ENCODE data around the gene KAZN. TPM values are rescaled to one million over a fixed set of nuclear protein-coding genes. Genes with fewer than 3 reads are reported as not detected.

Gene KAZN
- polyA plus RNA-seq, 1 donor from 2014 or later = 20.6 TPM

- Histone ChIP-seq H3K4me3 (ENCODE audit: low read length) (no peak overlapping the region), H3K27me3 (ENCODE audit: insufficient read depth, low read depth, low read length) (no peaks in the 10 kb centered on the region), H2AFZ (ENCODE audit: low read depth, low read length) (no peak overlapping the region), H3K9me3 (ENCODE audit: low read length) (no peaks in the 10 kb centered on the region), H3K27ac (ENCODE audit: low read length) (peak overlapping the region; percentile 81), H3K9ac (ENCODE audit: low read length) (no peak overlapping the region), H3K79me2 (replicated peaks; ENCODE audit: insufficient read depth, low read length) (no peaks in the 10 kb centered on the region), H3K4me2 (ENCODE audit: low read length) (no peak overlapping the region), H3F3A (ENCODE audit: insufficient read depth, low read length, poor library complexity, severe bottlenecking) (peaks cover 2% of the 10 kb centered on the region), H3K9me2 (ENCODE audit: insufficient read depth, low read length) (no peaks in the 10 kb centered on the region), H4K20me1 (ENCODE audit: insufficient read depth) (no peaks in the 10 kb centered on the region), H3K36me3 (ENCODE audit: insufficient read depth, low read length) (no peaks in the 10 kb centered on the region)
- TF ChIP-seq MXI1 (conservative IDR thresholded peaks at IDR 0.05; ENCODE audit: poor library complexity, severe bottlenecking) (peak; percentile 1), REST (IDR thresholded peaks at IDR 0.05; ENCODE audit: borderline replicate concordance) (no peak), SMC3 (conservative IDR thresholded peaks at IDR 0.05; ENCODE audit: poor library complexity) (no peak), EP300 (conservative IDR thresholded peaks at IDR 0.05; ENCODE audit: poor library complexity, severe bottlenecking) (no peak), POLR2AphosphoS5 (IDR thresholded peaks at IDR 0.05) (no peak)
Measured at GRCh38 chr1:14887044-14887566, 288.6 kb downstream of the KAZN start.

GRCh38 chr1:14887764-14888350 is 289.4 kb downstream of the KAZN start:
- no peaks in the 10 kb centered on the region for H3K79me2 ChIP-seq (replicated peaks; ENCODE audit: insufficient read depth, low read length)
- H3K9me3 ChIP-seq (ENCODE audit: low read length) = no peaks in the 10 kb centered on the region
- no peaks in the 10 kb centered on the region for H3K36me3 ChIP-seq (ENCODE audit: insufficient read depth, low read length)
- peaks cover 2% of the 10 kb centered on the region for H3F3A ChIP-seq (ENCODE audit: insufficient read depth, low read length, poor library complexity, severe bottlenecking)
- H3K9ac ChIP-seq (ENCODE audit: low read length) = peak overlapping the region; percentile 54
- peak overlapping the region; percentile 81 for H3K27ac ChIP-seq (ENCODE audit: low read length)
- TF ChIP-seq REST (IDR thresholded peaks at IDR 0.05; ENCODE audit: borderline replicate concordance) = no peak
- TF ChIP-seq MXI1 (conservative IDR thresholded peaks at IDR 0.05; ENCODE audit: poor library complexity, severe bottlenecking) = peak; percentile 1
- TF ChIP-seq RAD21 (conservative IDR thresholded peaks at IDR 0.05) = no peak
- TF ChIP-seq CTCF (IDR thresholded peaks at IDR 0.05; ENCODE audit: poor library complexity, severe bottlenecking) = no peak
- peak overlapping the region; percentile 2 for H2AFZ ChIP-seq (ENCODE audit: low read depth, low read length)
- no peaks in the 10 kb centered on the region for H3K27me3 ChIP-seq (ENCODE audit: insufficient read depth, low read depth, low read length)
- peak overlapping the region; percentile 49 for H3K4me3 ChIP-seq (ENCODE audit: low read length)
- peak overlapping the region; percentile 11 for H3K4me2 ChIP-seq (ENCODE audit: low read length)
- H4K20me1 ChIP-seq (ENCODE audit: insufficient read depth) = no peaks in the 10 kb centered on the region
- H3K9me2 ChIP-seq (ENCODE audit: insufficient read depth, low read length) = no peaks in the 10 kb centered on the region
